MM.1S (cell line): Measurements from ENCODE around the gene OGFOD3.

Experiments
- DNase-seq: peaks from one replicate; pipeline ENCODE4 v3.0.0-alpha.2; 2015
- H2AFZ ChIP-seq: fragments of 300-600 bp; sonication (generic); 2 replicates; pipeline ENCODE4 v1.6.0; 2016; ENCODE audit warnings: antibody characterized with exemption, low read length
- H3F3A ChIP-seq: fragments of 300-600 bp; sonication (generic); 2 replicates; pipeline ENCODE4 v1.6.1; 2016; ENCODE audit warnings: mild to moderate bottlenecking, antibody characterized with exemption, low read length, moderate library complexity, mixed read lengths; ENCODE audit not compliant: insufficient read depth
- H3K27ac ChIP-seq: fragments of 300-600 bp; sonication (generic); 2 replicates; pipeline ENCODE4 v1.5.1; 2016; ENCODE audit warnings: mild to moderate bottlenecking, low read length
- H3K27me3 ChIP-seq: fragments of 300-600 bp; sonication (generic); replicated peaks from 2 replicates; pipeline ENCODE4 v1.6.0; 2016; ENCODE audit warnings: low read length; ENCODE audit not compliant: insufficient read depth
- H3K36me3 ChIP-seq: fragments of 300-600 bp; sonication (generic); replicated peaks from 2 replicates; pipeline ENCODE4 v1.6.1; 2016; ENCODE audit warnings: mild to moderate bottlenecking, low read length, mixed read lengths; ENCODE audit not compliant: insufficient read depth
- H3K4me1 ChIP-seq: fragments of 300-600 bp; sonication (generic); 2 replicates; pipeline ENCODE4 v1.6.1; 2016; ENCODE audit warnings: low read length, mixed read lengths
- H3K4me2 ChIP-seq: fragments of 300-600 bp; sonication (generic); 2 replicates; pipeline ENCODE4 v1.6.0; 2016; ENCODE audit warnings: low read depth, low read length
- H3K4me3 ChIP-seq: fragments of 300-600 bp; sonication (generic); 2 replicates; pipeline ENCODE4 v1.5.1; 2016; ENCODE audit warnings: low read length, mixed read lengths
- H3K79me2 ChIP-seq: fragments of 300-600 bp; sonication (generic); 2 replicates; pipeline ENCODE4 v1.6.1; 2016; ENCODE audit warnings: mixed run types, low read length, mixed read lengths
- H3K9ac ChIP-seq: fragments of 300-600 bp; sonication (generic); 2 replicates; pipeline ENCODE4 v1.6.1; 2016; ENCODE audit warnings: low read length, mixed read lengths
- H3K9me2 ChIP-seq: fragments of 300-600 bp; sonication (generic); replicated peaks from 2 replicates; pipeline ENCODE4 v1.6.1; 2016; ENCODE audit warnings: mild to moderate bottlenecking, low read length, mixed read lengths; ENCODE audit not compliant: insufficient read depth
- H3K9me3 ChIP-seq: fragments of 300-600 bp; sonication (generic); replicated peaks from 2 replicates; pipeline ENCODE4 v1.6.1; 2016; ENCODE audit warnings: mild to moderate bottlenecking, low read length, mixed read lengths; ENCODE audit not compliant: insufficient read depth
- H4K20me1 ChIP-seq: fragments of 300-600 bp; sonication (generic); 2 replicates; pipeline ENCODE4 v1.6.1; 2016; ENCODE audit warnings: mild to moderate bottlenecking, low read length, moderate library complexity, mixed read lengths; ENCODE audit not compliant: insufficient read depth
- CTCF ChIP-seq: fragments of 300-600 bp; sonication (generic); IDR thresholded peaks from 2 replicates; pipeline ENCODE4 v1.5.1; 2016; ENCODE audit warnings: antibody characterized with exemption, low read length, mixed read lengths
- EZH2 ChIP-seq: fragments of 300-600 bp; sonication (generic); optimal IDR thresholded peaks from 2 replicates; pipeline ENCODE3; 2017; ENCODE audit warnings: low read depth, mild to moderate bottlenecking, antibody characterized with exemption, low read length, mixed read lengths
- EZH2phosphoT487 ChIP-seq: fragments of 300-600 bp; sonication (generic); IDR thresholded peaks from 2 replicates; pipeline ENCODE4 v1.6.1; 2018; ENCODE audit warnings: antibody characterized with exemption, low read length

Gene OGFOD3

GRCh38 chr17:82384730-82385481 is 33.5 kb downstream of the OGFOD3 start:
- Histone ChIP-seq H3F3A (no peaks in the 10 kb centered on the region), H3K36me3 (no peaks in the 10 kb centered on the region), H3K4me3 (no peak overlapping the region), H4K20me1 (no peaks in the 10 kb centered on the region), H3K27me3 (no peaks in the 10 kb centered on the region), H3K4me1 (peaks cover 3% of the 10 kb centered on the region; the same call in 1 of the 2 replicates), H3K9me3 (no peaks in the 10 kb centered on the region), H3K9me2 (no peaks in the 10 kb centered on the region), H3K27ac (no peak overlapping the region), H3K4me2 (no peak overlapping the region; the same call in 1 of the 2 replicates), H2AFZ (no peak overlapping the region), H3K9ac (no peak overlapping the region), H3K79me2 (no peaks in the 10 kb centered on the region)
- peak; percentile 27 for DNase-seq
- TF ChIP-seq EZH2 (no peak), CTCF (peak; percentile 23; the same call in 1 of the 2 replicates)

GRCh38 chr17:82384051-82384729 is 34.2 kb downstream of the OGFOD3 start:
- H3K27me3 ChIP-seq: no peaks in the 10 kb centered on the region
- no peak overlapping the region for H2AFZ ChIP-seq
- H3K79me2 ChIP-seq: no peaks in the 10 kb centered on the region
- DNase-seq: no peak
- no peak for TF ChIP-seq EZH2
- TF ChIP-seq EZH2phosphoT487: no peak
- TF ChIP-seq CTCF: no peak; the same call in 1 of the 2 replicates
- H3K4me3 ChIP-seq: no peak overlapping the region
- H3F3A ChIP-seq: no peaks in the 10 kb centered on the region
- H4K20me1 ChIP-seq: no peaks in the 10 kb centered on the region
- H3K9ac ChIP-seq: no peak overlapping the region
- no peak overlapping the region for H3K27ac ChIP-seq
- no peaks in the 10 kb centered on the region for H3K36me3 ChIP-seq
- H3K4me2 ChIP-seq: no peak overlapping the region; the same call in 1 of the 2 replicates
- no peaks in the 10 kb centered on the region for H3K9me3 ChIP-seq
- no peaks in the 10 kb centered on the region for H3K9me2 ChIP-seq
- H3K4me1 ChIP-seq: peaks cover 3% of the 10 kb centered on the region; the same call in 1 of the 2 replicates

GRCh38 chr17:82383411-82383810 is 35.0 kb downstream of the OGFOD3 start:
- H3K36me3 ChIP-seq: no peaks in the 10 kb centered on the region
- no peak overlapping the region for H3K4me3 ChIP-seq
- no peaks in the 10 kb centered on the region for H3K9me2 ChIP-seq
- no peaks in the 10 kb centered on the region for H3K79me2 ChIP-seq
- DNase-seq: no peak
- peaks cover 3% of the 10 kb centered on the region; the same call in 1 of the 2 replicates for H3K4me1 ChIP-seq
- no peaks in the 10 kb centered on the region for H4K20me1 ChIP-seq
- no peak overlapping the region for H3K4me2 ChIP-seq
- H3K9ac ChIP-seq: no peak overlapping the region
- no peaks in the 10 kb centered on the region; the same call in 1 of the 2 replicates for H3K27me3 ChIP-seq
- no peak overlapping the region for H2AFZ ChIP-seq
- H3K27ac ChIP-seq: no peak overlapping the region
- no peaks in the 10 kb centered on the region for H3K9me3 ChIP-seq
- TF ChIP-seq CTCF (no peak), EZH2 (no peak), EZH2phosphoT487 (no peak)
- no peaks in the 10 kb centered on the region for H3F3A ChIP-seq
